DOHH2 (cell line): ENCODE measurements around the gene DNAJB6.

ENCODE experiments used
- EZH2phosphoT487 ChIP-seq: fragments of 200-600 bp; sonication (generic); IDR thresholded peaks from 2 replicates; pipeline ENCODE4 v1.6.1; 2017; ENCODE audit warnings: borderline replicate concordance, mild to moderate bottlenecking, antibody characterized with exemption, low read length, moderate library complexity, mixed read lengths
- TF ChIP-seq, protein P1 (sequence below): fragments of 200-600 bp; sonication (generic); IDR thresholded peaks from one replicate; pipeline ENCODE4 v1.5.1; 2014; ENCODE audit warnings: antibody characterized with exemption, mild to moderate bottlenecking, low read depth, low read length; ENCODE audit not compliant: poor library complexity, severe bottlenecking

DNA sequence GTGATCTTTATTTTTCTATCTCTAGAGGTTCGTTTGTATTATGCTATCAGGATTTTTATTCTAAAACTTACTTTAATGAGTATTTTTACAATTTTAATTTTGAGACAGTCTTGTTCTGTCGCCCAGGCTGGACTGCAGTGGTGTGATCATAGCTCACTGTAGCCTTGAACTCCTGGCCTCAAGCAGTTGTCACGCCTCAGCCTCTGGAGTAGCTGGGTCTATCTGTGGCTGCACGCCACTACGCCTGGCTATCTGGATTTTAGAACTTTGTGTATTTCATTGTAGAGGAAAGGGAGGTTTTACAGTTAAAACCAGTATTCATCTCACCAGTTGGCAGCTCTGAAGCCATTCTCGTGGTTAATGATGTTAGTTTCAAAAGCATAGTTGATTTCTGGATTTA is 25.9 kb downstream of the DNAJB6 start:
- TF ChIP-seq, protein P1, sequence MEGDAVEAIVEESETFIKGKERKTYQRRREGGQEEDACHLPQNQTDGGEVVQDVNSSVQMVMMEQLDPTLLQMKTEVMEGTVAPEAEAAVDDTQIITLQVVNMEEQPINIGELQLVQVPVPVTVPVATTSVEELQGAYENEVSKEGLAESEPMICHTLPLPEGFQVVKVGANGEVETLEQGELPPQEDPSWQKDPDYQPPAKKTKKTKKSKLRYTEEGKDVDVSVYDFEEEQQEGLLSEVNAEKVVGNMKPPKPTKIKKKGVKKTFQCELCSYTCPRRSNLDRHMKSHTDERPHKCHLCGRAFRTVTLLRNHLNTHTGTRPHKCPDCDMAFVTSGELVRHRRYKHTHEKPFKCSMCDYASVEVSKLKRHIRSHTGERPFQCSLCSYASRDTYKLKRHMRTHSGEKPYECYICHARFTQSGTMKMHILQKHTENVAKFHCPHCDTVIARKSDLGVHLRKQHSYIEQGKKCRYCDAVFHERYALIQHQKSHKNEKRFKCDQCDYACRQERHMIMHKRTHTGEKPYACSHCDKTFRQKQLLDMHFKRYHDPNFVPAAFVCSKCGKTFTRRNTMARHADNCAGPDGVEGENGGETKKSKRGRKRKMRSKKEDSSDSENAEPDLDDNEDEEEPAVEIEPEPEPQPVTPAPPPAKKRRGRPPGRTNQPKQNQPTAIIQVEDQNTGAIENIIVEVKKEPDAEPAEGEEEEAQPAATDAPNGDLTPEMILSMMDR = no peak
- no peak for TF ChIP-seq EZH2phosphoT487
